PC-9 (cell line): Measurements from ENCODE around the gene SLC25A25. TPM values are rescaled to one million over a fixed set of nuclear protein-coding genes. Genes with fewer than 3 reads are reported as not detected.
"Not testable (repeated sequence)": the region's sequence is repeated elsewhere in the genome, so short reads cannot be mapped to it uniquely, and the experiment has no call there.

Experiments
- BruUV-seq: library from RNA; stranded (reverse); fragments of 400-500 nt; replicated peaks from 2 replicates; lab custom pipeline; 2021; lab: Mats Ljungman, UMichigan
- CTCF ChIA-PET: fragments of 300-600 bp; sonication (Branson Sonifier 250); formaldehyde crosslinking; loops from one replicate; lab custom pipeline; 2022; ENCODE audit warnings: antibody characterized with exemption; lab: Charles Lee
- POLR2A ChIA-PET: fragments of 300-600 bp; sonication (Branson Sonifier 250); formaldehyde crosslinking; loops from one replicate; lab custom pipeline; 2022; ENCODE audit warnings: antibody characterized with exemption; ENCODE audit not compliant: unreplicated experiment; lab: Charles Lee
- DNase-seq, 2 experiments: peaks; one replicate each; pipeline versions ENCODE4 v3.0.0 to v3.0.0-alpha.2; 2015 to 2022; ENCODE audit warnings: mixed read lengths in 1 of 2
- H2AFZ ChIP-seq: fragments of 200-600 bp; sonication (generic); 2 replicates; pipeline ENCODE4 v1.8.1; 2017; ENCODE audit warnings: antibody characterized with exemption
- H3F3A ChIP-seq: fragments of 200-600 bp; sonication (generic); 2 replicates; pipeline ENCODE4 v1.8.1; 2017; ENCODE audit warnings: antibody characterized with exemption, mild to moderate bottlenecking, low read depth; ENCODE audit not compliant: insufficient read depth
- H3K27ac ChIP-seq: fragments of 200-600 bp; sonication (generic); 2 replicates; pipeline ENCODE4 v1.6.1; 2016; ENCODE audit warnings: mixed run types
- H3K27me3 ChIP-seq: fragments of 200-600 bp; sonication (generic); 2 replicates; pipeline ENCODE4 v1.6.1; 2016; ENCODE audit warnings: low read depth, mixed run types; ENCODE audit not compliant: insufficient read depth
- H3K36me3 ChIP-seq: fragments of 200-600 bp; sonication (generic); 2 replicates; pipeline ENCODE4 v1.6.1; 2016; ENCODE audit warnings: low read depth, mixed run types
- H3K4me1 ChIP-seq: fragments of 200-600 bp; sonication (generic); replicated peaks from 2 replicates; pipeline ENCODE4 v1.6.1; 2016; ENCODE audit warnings: mixed run types; ENCODE audit not compliant: insufficient read depth
- H3K4me2 ChIP-seq: fragments of 200-600 bp; sonication (generic); 2 replicates; pipeline ENCODE4 v1.6.1; 2017; ENCODE audit warnings: mixed run types
- H3K4me3 ChIP-seq: fragments of 200-600 bp; sonication (generic); 2 replicates; pipeline ENCODE4 v1.6.1; 2016; ENCODE audit warnings: mixed run types
- H3K79me2 ChIP-seq: fragments of 200-600 bp; sonication (generic); 2 replicates; pipeline ENCODE4 v1.6.1; 2017; ENCODE audit warnings: low read depth, mixed run types
- H3K9me2 ChIP-seq: fragments of 200-600 bp; sonication (generic); 2 replicates; pipeline ENCODE4 v1.8.1; 2017; ENCODE audit warnings: mild to moderate bottlenecking; ENCODE audit not compliant: insufficient read depth
- H3K9me3 ChIP-seq: fragments of 200-600 bp; sonication (generic); 2 replicates; pipeline ENCODE4 v1.8.1; 2016; ENCODE audit warnings: low read depth; ENCODE audit not compliant: insufficient read depth
- H4K20me1 ChIP-seq: fragments of 200-600 bp; sonication (generic); 2 replicates; pipeline ENCODE4 v1.8.1; 2017; ENCODE audit not compliant: insufficient read depth
- CTCF ChIP-seq: fragments of 200-600 bp; sonication (generic); conservative IDR thresholded peaks from 2 replicates; pipeline ENCODE4 v1.6.1; 2017; ENCODE audit warnings: mixed run types, antibody characterized with exemption, mild to moderate bottlenecking, moderate library complexity
- EZH2 ChIP-seq: fragments of 200-600 bp; sonication (generic); IDR thresholded peaks from 2 replicates; pipeline ENCODE4 v1.8.0; 2017; ENCODE audit warnings: antibody characterized with exemption, low read depth
- intact Hi-C: fragments of 100-400 bp; cut with micrococcal nuclease; formaldehyde crosslinking; loops from one replicate; pipeline ENCODE4 v1.10.0; 2022; ENCODE audit not compliant: unreplicated experiment
- total RNA-seq: library from RNA; stranded (reverse); gene quantifications from 2 replicates; pipeline ENCODE4 v1.2.3, GENCODE V29; 2021

Gene SLC25A25
- total RNA-seq, 1 experiment from 2014 or later: 11.7 TPM

- H3K27ac ChIP-seq: no peak overlapping the region
- peaks cover 25% of the 10 kb centered on the region for H3F3A ChIP-seq
- no peak overlapping the region for H2AFZ ChIP-seq
- H3K4me2 ChIP-seq: no peak overlapping the region
- no peaks in the 10 kb centered on the region for H3K27me3 ChIP-seq
- H3K4me1 ChIP-seq: no peaks in the 10 kb centered on the region
- no peak for TF ChIP-seq EZH2
- TF ChIP-seq CTCF: no peak
- CTCF ChIA-PET: no interaction called here
- H3K4me3 ChIP-seq: no peak overlapping the region
- POLR2A ChIA-PET: no interaction called here
- no peak for DNase-seq
- peaks cover 20% of the 10 kb centered on the region for H3K36me3 ChIP-seq
- H3K9me3 ChIP-seq: no peaks in the 10 kb centered on the region
- no TSS peak for BruUV-seq
- H3K79me2 ChIP-seq: no peaks in the 10 kb centered on the region
- H3K9me2 ChIP-seq: no peaks in the 10 kb centered on the region
- intact Hi-C loops: no loop called here
- H4K20me1 ChIP-seq: no peaks in the 10 kb centered on the region; the same call in 1 of the 2 replicates
Measured at GRCh38 chr9:128109050-128109709, 41.1 kb downstream of the SLC25A25 start.

GRCh38 chr9:128111726-128112125 is 43.7 kb downstream of the SLC25A25 start:
- H3K4me3 ChIP-seq, H3K27ac ChIP-seq, H3K9me2 ChIP-seq, BruUV-seq, H3K4me1 ChIP-seq, H4K20me1 ChIP-seq, H3K27me3 ChIP-seq, DNase-seq, H3K9me3 ChIP-seq, H3K4me2 ChIP-seq, intact Hi-C loops, H2AFZ ChIP-seq, H3K79me2 ChIP-seq, H3K36me3 ChIP-seq: not testable (repeated sequence)
- CTCF ChIA-PET: interaction anchor here (1.0 kb wide), 1 partner anchor 13 kb away, joined by 3 read pairs; no protein-coding TSS in a partner anchor
- peaks cover 21% of the 10 kb centered on the region for H3F3A ChIP-seq
- POLR2A ChIA-PET: interaction anchor here (0.7 kb wide), 1 partner anchor 20 kb away, joined by 5 read pairs; no protein-coding TSS in a partner anchor

GRCh38 chr9:128113526-128114325 is 45.7 kb downstream of the SLC25A25 start:
- Histone ChIP-seq H3K4me1 (no peaks in the 10 kb centered on the region), H3K4me3 (no peak overlapping the region), H3K4me2 (no peak overlapping the region), H3K36me3 (no peaks in the 10 kb centered on the region; the same call in 1 of the 2 replicates), H4K20me1 (no peaks in the 10 kb centered on the region), H3K27ac (no peak overlapping the region), H3K9me2 (no peaks in the 10 kb centered on the region), H3K9me3 (no peaks in the 10 kb centered on the region), H3K79me2 (no peaks in the 10 kb centered on the region), H3K27me3 (no peaks in the 10 kb centered on the region), H2AFZ (no peak overlapping the region), H3F3A (peaks cover 27% of the 10 kb centered on the region)
- ChIA-PET POLR2A (interaction anchor here (0.5 to 0.6 kb wide), 4 partner anchors 13 to 1094 kb away, joined by 3 to 8 read pairs (median 4); no protein-coding TSS in a partner anchor), CTCF (interaction anchor here (0.6 to 0.7 kb wide), 4 partner anchors 143 to 903 kb away, joined by 3 to 5 read pairs (median 4); no protein-coding TSS in a partner anchor)
- DNase-seq: no peak
- TF ChIP-seq EZH2 (no peak), CTCF (no peak)
- intact Hi-C loops: no loop called here
- no TSS peak for BruUV-seq
